Nephron (organoid): ENCODE results near the gene ERFL.

ENCODE experiments used
- H3K27ac Mint-ChIP-seq, 3 experiments: 2 replicates each; pipeline ENCODE4 v1.8.0; 2020; ENCODE audit warnings: mixed read lengths in 3 of 3, mild to moderate bottlenecking in 2 of 3, moderate library complexity in 1 of 3
- H3K27me3 Mint-ChIP-seq: 2 replicates; pipeline ENCODE4 v1.8.0; 2021; ENCODE audit warnings: low read depth, mild to moderate bottlenecking, moderate library complexity, mixed read lengths
- H3K36me3 Mint-ChIP-seq: 2 replicates; pipeline ENCODE4 v1.8.0; 2020; ENCODE audit warnings: low read depth, mixed read lengths
- H3K4me1 Mint-ChIP-seq: 2 replicates; pipeline ENCODE4 v1.8.0; 2020; ENCODE audit warnings: mixed read lengths
- H3K4me3 Mint-ChIP-seq, 3 experiments: 2 replicates each; pipeline ENCODE4 v1.8.0; 2020; ENCODE audit warnings: mild to moderate bottlenecking in 3 of 3, mixed read lengths in 3 of 3, moderate library complexity in 2 of 3
- H3K9me3 Mint-ChIP-seq: 2 replicates; pipeline ENCODE4 v1.8.0; 2020; ENCODE audit warnings: mixed read lengths
- TF ChIP-seq, protein P1 (sequence below), 3 experiments: fragments of 200-600 bp; sonication (generic); IDR thresholded peaks; one replicate each; pipeline ENCODE4 v1.5.0; 2021; ENCODE audit warnings: antibody characterized with exemption in 3 of 3; ENCODE audit not compliant: unreplicated experiment in 3 of 3

Gene ERFL

DNA sequence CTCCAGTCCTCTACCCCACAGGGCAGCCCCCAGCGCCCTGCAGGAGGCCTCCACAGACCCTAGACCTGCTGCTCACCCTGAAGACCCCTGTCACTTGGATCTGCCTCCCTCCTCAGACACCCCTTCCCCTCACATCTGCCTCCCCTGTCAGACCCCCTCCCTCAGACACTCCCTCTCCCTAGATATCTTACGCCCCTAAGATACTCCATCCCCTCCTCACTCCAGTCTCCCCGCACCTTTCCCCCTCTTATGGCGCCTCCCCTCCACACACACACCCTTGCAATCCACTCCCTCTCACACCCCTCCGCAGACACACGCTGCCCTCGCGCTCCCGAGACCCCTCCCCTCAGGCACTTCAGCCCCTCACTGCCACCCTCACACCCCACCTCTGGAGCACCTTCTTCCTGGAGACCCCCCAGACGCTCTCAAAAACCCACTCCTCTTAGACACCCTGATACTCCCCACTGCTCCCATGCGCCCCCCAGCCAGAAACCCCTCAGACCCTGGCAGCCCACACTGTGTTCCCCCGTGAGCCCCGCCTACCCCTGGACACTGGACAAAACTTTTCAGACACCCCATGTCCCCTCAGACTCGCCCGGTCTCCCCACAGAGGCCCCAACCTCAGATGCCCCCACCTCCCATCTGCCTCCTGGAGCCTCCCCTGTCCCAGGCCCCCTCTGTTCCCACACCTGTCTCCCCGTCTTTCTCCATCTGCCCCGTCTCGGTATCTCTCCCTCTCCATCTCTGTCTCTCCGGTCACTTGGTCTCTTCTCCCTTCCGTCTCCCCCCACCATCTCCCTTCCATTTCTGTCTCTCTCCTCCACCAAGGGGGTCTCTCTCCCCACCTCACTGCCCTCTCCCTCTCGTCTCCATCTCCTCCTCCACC, 14.5 kb downstream of the ERFL start:
- TF ChIP-seq, protein P1, sequence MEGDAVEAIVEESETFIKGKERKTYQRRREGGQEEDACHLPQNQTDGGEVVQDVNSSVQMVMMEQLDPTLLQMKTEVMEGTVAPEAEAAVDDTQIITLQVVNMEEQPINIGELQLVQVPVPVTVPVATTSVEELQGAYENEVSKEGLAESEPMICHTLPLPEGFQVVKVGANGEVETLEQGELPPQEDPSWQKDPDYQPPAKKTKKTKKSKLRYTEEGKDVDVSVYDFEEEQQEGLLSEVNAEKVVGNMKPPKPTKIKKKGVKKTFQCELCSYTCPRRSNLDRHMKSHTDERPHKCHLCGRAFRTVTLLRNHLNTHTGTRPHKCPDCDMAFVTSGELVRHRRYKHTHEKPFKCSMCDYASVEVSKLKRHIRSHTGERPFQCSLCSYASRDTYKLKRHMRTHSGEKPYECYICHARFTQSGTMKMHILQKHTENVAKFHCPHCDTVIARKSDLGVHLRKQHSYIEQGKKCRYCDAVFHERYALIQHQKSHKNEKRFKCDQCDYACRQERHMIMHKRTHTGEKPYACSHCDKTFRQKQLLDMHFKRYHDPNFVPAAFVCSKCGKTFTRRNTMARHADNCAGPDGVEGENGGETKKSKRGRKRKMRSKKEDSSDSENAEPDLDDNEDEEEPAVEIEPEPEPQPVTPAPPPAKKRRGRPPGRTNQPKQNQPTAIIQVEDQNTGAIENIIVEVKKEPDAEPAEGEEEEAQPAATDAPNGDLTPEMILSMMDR (IDR thresholded peaks at IDR 0.05; ENCODE audit: unreplicated experiment in 3 of 3) = no peak
- Mint-ChIP-seq H3K36me3 (no peaks in the 10 kb centered on the region), H3K4me3 (peak overlapping the region in 1 of 3 experiments; percentile 18), H3K27ac (no peak overlapping the region), H3K9me3 (no peaks in the 10 kb centered on the region), H3K27me3 (peaks cover 53% of the 10 kb centered on the region), H3K4me1 (peaks cover 4% of the 10 kb centered on the region)

DNA sequence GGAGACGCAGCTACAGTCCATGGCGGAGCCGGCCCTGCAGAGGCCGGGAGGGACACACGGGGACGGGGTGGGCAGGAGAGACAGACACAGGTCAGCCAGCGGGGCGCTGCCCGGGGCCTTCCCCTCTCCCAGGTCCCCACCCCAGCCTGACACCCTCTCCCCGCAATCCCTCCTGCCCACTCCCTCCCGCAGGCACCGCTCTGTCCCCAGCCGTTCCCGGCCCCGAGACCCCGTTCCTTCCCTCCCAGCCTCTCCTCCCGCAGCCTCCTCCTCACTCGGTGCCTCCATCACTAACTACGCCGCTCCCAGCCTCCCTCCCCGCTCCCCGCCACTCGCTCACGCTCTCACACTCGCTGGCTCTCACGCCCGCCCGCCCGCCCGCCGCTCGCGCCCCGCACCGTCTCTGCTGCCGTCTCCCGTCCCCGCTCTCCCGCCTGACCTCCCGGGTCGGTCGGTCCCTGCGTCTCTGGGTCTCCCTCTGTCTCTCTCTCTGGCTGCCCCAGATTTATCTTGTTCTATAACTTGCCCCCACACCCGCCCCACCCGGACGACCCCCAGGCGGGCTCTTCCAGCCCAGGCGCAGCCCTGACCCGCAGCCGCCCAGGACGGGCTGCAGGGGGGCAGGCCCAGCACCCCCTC, 15.2 kb downstream of the ERFL start:
- Mint-ChIP-seq H3K4me1 (peaks cover 4% of the 10 kb centered on the region), H3K27ac (no peak overlapping the region), H3K27me3 (peaks cover 53% of the 10 kb centered on the region), H3K4me3 (peak overlapping the region in 1 of 3 experiments; percentile 55), H3K9me3 (no peaks in the 10 kb centered on the region), H3K36me3 (no peaks in the 10 kb centered on the region)
- TF ChIP-seq, protein P1 (IDR thresholded peaks at IDR 0.05; ENCODE audit: unreplicated experiment in 3 of 3) = no peak

DNA sequence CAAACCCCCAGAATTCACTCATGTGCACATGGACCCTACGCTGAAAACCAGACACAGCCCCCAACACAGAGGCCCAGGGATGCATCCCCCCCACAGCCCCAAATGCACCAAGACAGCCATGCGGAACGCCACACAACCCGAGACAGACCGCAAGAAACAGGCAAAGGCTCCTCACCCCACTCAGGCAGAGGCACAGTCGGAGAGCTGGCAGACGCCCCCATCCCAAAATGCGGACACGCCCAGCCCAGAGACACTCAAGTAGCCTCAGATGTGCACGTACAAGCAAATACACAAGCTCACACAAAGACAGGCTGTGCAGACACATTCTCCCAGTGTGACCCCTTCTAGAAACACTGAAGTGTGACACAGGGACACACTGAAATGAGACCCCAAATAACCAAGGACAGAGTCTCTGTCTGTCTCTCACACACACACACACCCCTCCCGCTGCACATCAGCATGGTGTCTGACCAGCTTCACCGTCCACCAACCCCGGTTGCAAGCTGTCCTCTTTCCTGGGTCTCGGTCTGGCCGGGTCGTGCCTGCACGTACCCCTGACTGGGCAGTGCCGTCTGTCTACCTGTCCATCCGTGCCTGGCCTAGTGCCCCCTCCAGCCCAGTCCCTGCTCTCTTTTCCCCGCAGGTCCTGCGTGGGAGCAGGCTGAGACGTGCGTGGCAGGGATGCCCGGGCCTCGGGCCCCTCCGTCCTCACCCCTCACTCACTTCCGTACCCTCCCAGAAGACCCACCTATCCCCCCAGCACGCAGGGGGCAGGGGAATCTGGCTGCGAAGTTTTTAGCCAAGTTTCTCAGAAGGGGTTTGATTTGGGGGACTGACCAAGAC, 16.1 kb downstream of the ERFL start:
- Mint-ChIP-seq H3K36me3 (peaks cover 3% of the 10 kb centered on the region), H3K4me3 (peak overlapping the region in 1 of 3 experiments; percentile 53), H3K9me3 (no peaks in the 10 kb centered on the region), H3K27me3 (peaks cover 53% of the 10 kb centered on the region), H3K4me1 (peaks cover 4% of the 10 kb centered on the region), H3K27ac (no peak overlapping the region)
- TF ChIP-seq, protein P1 (IDR thresholded peaks at IDR 0.05; ENCODE audit: unreplicated experiment in 3 of 3) = no peak

DNA sequence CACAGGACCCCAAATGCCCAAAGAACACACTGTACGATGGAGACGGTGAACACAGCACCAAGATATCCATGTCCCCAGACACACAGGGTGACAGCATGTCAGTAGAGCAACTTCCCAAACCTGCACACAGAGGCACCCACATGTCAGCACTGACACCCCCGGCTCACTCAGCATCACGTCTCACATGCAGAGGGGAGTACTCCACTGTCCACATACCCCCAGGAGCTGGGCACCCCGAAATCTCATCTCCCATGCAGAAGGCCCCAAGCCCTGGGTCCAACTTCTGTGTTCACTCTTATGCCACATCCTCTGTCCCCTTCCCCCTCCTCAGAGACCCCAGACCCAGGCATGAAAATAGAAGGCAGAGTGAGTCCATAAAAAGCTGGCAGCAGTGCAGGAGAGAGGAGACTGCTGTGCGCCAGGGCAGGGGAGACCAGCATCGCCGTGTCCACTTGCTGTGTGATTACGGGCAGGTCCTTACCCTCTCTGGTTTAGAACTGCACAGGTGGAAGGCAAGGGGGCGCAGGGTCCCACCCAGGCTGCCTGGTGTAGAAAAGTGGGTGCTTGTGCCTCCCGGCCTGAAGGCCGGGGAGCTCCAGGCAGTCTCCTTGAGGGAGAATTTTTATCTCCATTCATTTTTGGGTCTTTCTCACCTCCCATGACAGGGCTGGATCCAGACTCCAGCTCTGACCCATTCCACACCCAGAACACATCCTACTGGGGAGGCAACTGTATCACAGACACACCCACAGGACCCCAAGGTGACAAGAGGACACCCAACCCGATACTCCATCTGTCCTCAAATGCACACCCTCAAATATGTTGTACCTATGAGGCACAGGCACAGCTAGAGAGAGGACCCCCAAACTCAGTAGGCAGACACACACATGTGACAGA, 17.0 kb downstream of the ERFL start:
- Mint-ChIP-seq H3K9me3 (no peaks in the 10 kb centered on the region), H3K36me3 (peaks cover 3% of the 10 kb centered on the region), H3K4me1 (peaks cover 4% of the 10 kb centered on the region), H3K27ac (no peak overlapping the region), H3K4me3 (no peak overlapping the region), H3K27me3 (peaks cover 53% of the 10 kb centered on the region)
- TF ChIP-seq, protein P1 (IDR thresholded peaks at IDR 0.05; ENCODE audit: unreplicated experiment in 3 of 3) = no peak
